HL-60 (cell line): ENCODE data around the gene MTMR3.

Source experiments
- DNase-seq, 2 experiments: peaks; one replicate each; pipeline ENCODE4 v3.0.0-alpha.2; 2010 to 2020; ENCODE audit warnings: low read depth in 1 of 2, low spot score in 1 of 2
- H3K27ac ChIP-seq: fragments of 250-450 bp; sonication (Bioruptor Pico); replicated peaks from 2 replicates; pipeline ENCODE4 v1.5.1; 2020; ENCODE audit warnings: mild to moderate bottlenecking, moderate library complexity
- H3K27me3 ChIP-seq: fragments of 250-450 bp; sonication (Bioruptor Pico); 2 replicates; pipeline ENCODE4 v1.5.1; 2021; ENCODE audit warnings: mild to moderate bottlenecking, moderate library complexity; ENCODE audit not compliant: insufficient read depth, poor library complexity, severe bottlenecking
- H3K4me3 ChIP-seq: replicated peaks from 2 replicates; pipeline ENCODE4 v1.5.1; 2011; ENCODE audit warnings: mild to moderate bottlenecking, control low read depth, low read length; ENCODE audit not compliant: insufficient read depth
- GABPA ChIP-seq: IDR thresholded peaks from 2 replicates; pipeline ENCODE4 v1.6.1; 2012; ENCODE audit warnings: low read depth
- POLR2AphosphoS5 ChIP-seq: IDR thresholded peaks from 2 replicates; pipeline ENCODE4 v1.6.1; 2012; ENCODE audit warnings: low read depth
- SPI1 ChIP-seq: IDR thresholded peaks from 2 replicates; pipeline ENCODE4 v1.6.1; 2012; ENCODE audit warnings: low read depth, mild to moderate bottlenecking, borderline replicate concordance
- TF ChIP-seq, protein P1 (sequence below): IDR thresholded peaks from one replicate; pipeline ENCODE4 v1.5.1; 2011; ENCODE audit warnings: low read length, control low read depth, inconsistent platforms; ENCODE audit not compliant: insufficient read depth
- TF ChIP-seq, protein P2 (sequence below): IDR thresholded peaks from 2 replicates; pipeline ENCODE4 v1.6.1; 2012; ENCODE audit warnings: low read depth; ENCODE audit not compliant: insufficient replicate concordance

MTMR3 gene

DNA sequence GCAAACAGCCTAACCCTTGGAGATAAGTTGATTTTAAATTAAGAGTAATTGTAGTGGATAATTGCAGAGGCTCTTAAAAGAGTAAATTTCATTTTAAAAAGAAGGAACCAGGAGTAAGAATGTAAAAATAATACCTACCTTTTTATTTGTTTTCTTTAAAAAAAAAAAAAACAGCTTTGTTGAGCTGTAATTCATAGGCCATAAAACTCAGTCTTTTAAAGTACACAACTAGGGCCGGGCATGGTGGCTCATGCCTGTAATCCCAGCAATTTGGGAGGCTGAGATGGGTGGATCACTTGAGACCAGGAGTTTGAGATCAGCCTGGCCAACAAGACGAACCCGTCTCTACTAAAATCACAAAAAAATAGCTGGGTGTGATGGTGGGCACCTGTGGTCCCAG, 42.4 kb downstream of the MTMR3 start:
- TF ChIP-seq, protein P1, sequence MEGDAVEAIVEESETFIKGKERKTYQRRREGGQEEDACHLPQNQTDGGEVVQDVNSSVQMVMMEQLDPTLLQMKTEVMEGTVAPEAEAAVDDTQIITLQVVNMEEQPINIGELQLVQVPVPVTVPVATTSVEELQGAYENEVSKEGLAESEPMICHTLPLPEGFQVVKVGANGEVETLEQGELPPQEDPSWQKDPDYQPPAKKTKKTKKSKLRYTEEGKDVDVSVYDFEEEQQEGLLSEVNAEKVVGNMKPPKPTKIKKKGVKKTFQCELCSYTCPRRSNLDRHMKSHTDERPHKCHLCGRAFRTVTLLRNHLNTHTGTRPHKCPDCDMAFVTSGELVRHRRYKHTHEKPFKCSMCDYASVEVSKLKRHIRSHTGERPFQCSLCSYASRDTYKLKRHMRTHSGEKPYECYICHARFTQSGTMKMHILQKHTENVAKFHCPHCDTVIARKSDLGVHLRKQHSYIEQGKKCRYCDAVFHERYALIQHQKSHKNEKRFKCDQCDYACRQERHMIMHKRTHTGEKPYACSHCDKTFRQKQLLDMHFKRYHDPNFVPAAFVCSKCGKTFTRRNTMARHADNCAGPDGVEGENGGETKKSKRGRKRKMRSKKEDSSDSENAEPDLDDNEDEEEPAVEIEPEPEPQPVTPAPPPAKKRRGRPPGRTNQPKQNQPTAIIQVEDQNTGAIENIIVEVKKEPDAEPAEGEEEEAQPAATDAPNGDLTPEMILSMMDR: no peak
- TF ChIP-seq SPI1 (no peak), GABPA (no peak), POLR2AphosphoS5 (no peak)
- TF ChIP-seq, protein P2, sequence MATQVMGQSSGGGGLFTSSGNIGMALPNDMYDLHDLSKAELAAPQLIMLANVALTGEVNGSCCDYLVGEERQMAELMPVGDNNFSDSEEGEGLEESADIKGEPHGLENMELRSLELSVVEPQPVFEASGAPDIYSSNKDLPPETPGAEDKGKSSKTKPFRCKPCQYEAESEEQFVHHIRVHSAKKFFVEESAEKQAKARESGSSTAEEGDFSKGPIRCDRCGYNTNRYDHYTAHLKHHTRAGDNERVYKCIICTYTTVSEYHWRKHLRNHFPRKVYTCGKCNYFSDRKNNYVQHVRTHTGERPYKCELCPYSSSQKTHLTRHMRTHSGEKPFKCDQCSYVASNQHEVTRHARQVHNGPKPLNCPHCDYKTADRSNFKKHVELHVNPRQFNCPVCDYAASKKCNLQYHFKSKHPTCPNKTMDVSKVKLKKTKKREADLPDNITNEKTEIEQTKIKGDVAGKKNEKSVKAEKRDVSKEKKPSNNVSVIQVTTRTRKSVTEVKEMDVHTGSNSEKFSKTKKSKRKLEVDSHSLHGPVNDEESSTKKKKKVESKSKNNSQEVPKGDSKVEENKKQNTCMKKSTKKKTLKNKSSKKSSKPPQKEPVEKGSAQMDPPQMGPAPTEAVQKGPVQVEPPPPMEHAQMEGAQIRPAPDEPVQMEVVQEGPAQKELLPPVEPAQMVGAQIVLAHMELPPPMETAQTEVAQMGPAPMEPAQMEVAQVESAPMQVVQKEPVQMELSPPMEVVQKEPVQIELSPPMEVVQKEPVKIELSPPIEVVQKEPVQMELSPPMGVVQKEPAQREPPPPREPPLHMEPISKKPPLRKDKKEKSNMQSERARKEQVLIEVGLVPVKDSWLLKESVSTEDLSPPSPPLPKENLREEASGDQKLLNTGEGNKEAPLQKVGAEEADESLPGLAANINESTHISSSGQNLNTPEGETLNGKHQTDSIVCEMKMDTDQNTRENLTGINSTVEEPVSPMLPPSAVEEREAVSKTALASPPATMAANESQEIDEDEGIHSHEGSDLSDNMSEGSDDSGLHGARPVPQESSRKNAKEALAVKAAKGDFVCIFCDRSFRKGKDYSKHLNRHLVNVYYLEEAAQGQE: no peak
- no peak overlapping the region for H3K27ac ChIP-seq
- no peak overlapping the region for H3K4me3 ChIP-seq
- H3K27me3 ChIP-seq: no peaks in the 10 kb centered on the region
- no peak for DNase-seq

DNA sequence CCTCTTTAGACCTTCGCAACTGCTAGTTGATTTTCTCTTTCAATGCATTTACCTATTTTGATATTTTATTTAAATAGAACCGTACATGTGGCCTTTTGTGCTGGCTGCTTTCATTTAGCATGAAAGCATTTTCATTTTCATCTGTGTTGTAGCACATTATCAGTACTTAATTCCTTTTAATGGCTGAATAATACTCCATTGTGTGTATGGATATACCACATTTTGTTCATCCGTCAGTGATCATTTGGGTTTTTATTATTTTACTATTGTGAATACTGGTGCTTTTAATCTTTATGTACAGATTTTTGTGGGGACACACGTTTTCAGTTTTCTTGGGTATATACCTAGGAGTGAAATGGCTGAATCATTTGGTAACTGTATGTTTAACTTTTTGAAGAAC, 43.1 kb downstream of the MTMR3 start:
- H3K27me3 ChIP-seq: no peaks in the 10 kb centered on the region
- TF ChIP-seq POLR2AphosphoS5 (no peak), GABPA (no peak), SPI1 (no peak)
- TF ChIP-seq, protein P2: no peak
- TF ChIP-seq, protein P1: no peak
- no peak overlapping the region for H3K27ac ChIP-seq
- no peak for DNase-seq
- no peak overlapping the region for H3K4me3 ChIP-seq

DNA sequence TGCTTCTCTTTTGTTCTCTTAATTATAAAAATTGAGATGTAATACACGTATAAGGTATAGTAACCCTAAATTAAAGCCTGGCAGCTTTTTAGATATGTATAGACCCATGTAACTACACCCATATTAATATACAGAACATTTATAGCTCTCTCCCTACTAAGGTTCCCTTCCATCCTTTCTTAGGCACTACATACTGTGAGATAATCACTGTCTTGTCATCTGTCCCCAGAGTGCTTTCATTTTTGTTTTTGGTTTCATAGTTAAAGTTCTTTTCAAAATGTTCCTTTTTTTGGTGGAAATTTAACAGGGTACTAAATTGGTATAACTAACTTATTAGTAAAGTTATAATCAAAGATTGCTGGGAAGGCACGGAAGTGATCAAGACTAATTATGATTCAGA, 49.2 kb downstream of the MTMR3 start:
- Histone ChIP-seq H3K4me3 (no peak overlapping the region), H3K27me3 (no peaks in the 10 kb centered on the region), H3K27ac (no peak overlapping the region)
- DNase-seq: no peak
- TF ChIP-seq SPI1 (no peak), GABPA (no peak), POLR2AphosphoS5 (no peak)
- TF ChIP-seq, protein P2: no peak
- TF ChIP-seq, protein P1: no peak
